ENCODE results near the gene KRT86.

Gene KRT86

DNA sequence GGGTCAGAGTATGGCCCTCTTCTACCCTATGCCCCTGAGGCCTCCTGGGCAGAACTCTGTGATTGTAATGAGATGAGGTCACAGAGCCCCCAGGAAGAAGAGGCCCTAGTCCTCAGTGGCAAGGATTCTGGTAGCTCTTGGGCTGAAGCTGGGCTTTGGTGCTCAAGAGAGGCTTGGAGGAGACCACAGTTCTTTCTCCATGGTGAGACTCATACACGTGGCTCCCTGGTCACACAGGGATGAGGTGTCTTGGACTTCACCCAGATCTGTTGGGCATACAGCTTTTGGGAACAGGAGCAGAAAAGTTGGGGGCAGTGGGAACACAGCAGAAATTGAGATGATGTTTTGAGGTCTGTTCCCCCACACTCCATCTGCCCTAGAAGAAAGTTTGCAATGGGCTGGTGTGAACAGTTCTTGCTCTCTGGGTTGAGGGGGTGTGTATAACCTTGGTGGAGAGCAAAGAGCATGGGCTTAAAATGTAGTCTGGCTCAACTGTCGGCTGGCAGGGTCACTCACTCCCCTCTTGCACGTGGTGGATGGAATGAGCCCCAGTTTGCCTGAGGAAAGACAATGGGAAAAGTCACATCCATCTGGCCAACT, at the start of gene KRT86:
TSS of gene KRT86 (plus strand) at position 125 of the 600 bp plus-strand sequence. CDS start 27,272 bp downstream, outside the sequence.
- no peak within 1 kb of the TSS for H3K4me3 ChIP-seq (ENCODE audit: low read depth, low read length)
- no peak for DNase-seq (ENCODE audit: low read depth)
- TF ChIP-seq CTCF (IDR thresholded peaks at IDR 0.05; ENCODE audit: insufficient read depth, low read depth, low read length, missing control alignments): no peak

- no peak overlapping the region for H3K4me3 ChIP-seq (ENCODE audit: low read depth, low read length)
- no peak for TF ChIP-seq CTCF (IDR thresholded peaks at IDR 0.05; ENCODE audit: insufficient read depth, low read depth, low read length, missing control alignments)
- no peak for DNase-seq (ENCODE audit: low read depth)
Measured at GRCh38 chr12:52225752-52226151, 48.7 kb upstream of the KRT86 start.

DNA sequence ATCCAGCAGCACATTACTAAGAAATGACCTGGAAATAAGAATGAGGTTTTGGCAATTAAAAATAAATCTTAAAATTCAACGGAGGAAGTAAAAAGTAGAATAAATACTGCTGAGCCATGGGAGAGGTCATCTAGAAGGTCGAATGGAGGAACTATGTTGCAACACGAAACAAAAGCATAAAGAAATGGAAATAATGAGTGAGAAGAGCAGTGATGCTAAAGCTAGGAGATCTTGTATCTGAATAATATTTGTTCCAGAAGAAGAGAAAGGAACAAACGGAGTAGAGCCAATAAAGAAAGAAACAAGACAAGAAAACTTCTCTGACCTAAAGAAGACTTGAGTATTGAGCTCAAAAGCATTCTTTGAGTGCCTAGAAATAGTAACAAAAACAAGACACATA, 48.0 kb upstream of the KRT86 start:
- DNase-seq (ENCODE audit: low read depth): no peak
- TF ChIP-seq CTCF (IDR thresholded peaks at IDR 0.05; ENCODE audit: insufficient read depth, low read depth, low read length, missing control alignments): no peak

GRCh38 chr12:52227606-52228166, 46.8 kb upstream of the KRT86 start:
- no peak overlapping the region for H3K4me3 ChIP-seq (ENCODE audit: low read depth, low read length)
- no peak for TF ChIP-seq CTCF (IDR thresholded peaks at IDR 0.05; ENCODE audit: insufficient read depth, low read depth, low read length, missing control alignments)
- no peak for DNase-seq (ENCODE audit: low read depth)

More for the DNA sequence above, 48.0 kb upstream of the KRT86 start:
- H3K4me3 ChIP-seq (ENCODE audit: low read depth, low read length): no peak overlapping the region

GRCh38 chr12:52228366-52228765, 46.1 kb upstream of the KRT86 start:
- no peak for DNase-seq (ENCODE audit: low read depth)
- H3K4me3 ChIP-seq (ENCODE audit: low read depth, low read length): no peak overlapping the region
- no peak for TF ChIP-seq CTCF (IDR thresholded peaks at IDR 0.05; ENCODE audit: insufficient read depth, low read depth, low read length, missing control alignments)

DNA sequence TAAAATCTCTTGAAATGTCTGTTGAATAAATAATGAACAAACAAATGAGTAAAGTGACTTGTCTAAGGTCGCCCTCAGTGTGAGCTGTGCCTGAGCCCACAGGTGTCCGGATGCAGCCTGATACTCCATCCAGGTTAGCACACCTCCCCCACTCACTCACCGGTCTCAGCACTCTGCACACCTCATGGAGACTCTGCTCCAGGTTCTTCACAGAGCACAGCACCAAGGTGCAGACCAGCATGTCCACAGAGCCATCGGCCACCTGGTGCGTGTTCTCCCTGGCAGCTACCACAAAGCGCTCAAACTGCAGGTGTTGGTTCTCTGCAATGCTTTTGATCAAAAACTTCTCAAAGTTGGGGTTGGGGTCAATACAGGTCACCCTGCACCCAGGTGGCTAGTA, 45.5 kb upstream of the KRT86 start:
- TF ChIP-seq CTCF (IDR thresholded peaks at IDR 0.05; ENCODE audit: insufficient read depth, low read depth, low read length, missing control alignments): no peak
- H3K4me3 ChIP-seq (ENCODE audit: low read depth, low read length): no peak overlapping the region
- no peak for DNase-seq (ENCODE audit: low read depth)
